Epithelial cell of proximal tubule (primary cell): Measurements from ENCODE around the gene MORN3. TPM values are rescaled to one million over a fixed set of nuclear protein-coding genes. Genes with fewer than 3 reads are reported as not detected.
"Not testable (repeated sequence)": the region's sequence is repeated elsewhere in the genome, so short reads cannot be mapped to it uniquely, and the experiment has no call there.

Experiments used
- DNase-seq: peaks from one replicate; pipeline ENCODE4 v3.0.0-alpha.2; 2011; ENCODE audit warnings: low read depth
- H3K4me3 ChIP-seq: 2 replicates; pipeline ENCODE4 v1.5.1; 2011; ENCODE audit warnings: low read depth, mild to moderate bottlenecking, low read length
- CTCF ChIP-seq: conservative IDR thresholded peaks from 2 replicates; pipeline ENCODE4 v1.5.1; 2012; ENCODE audit warnings: low read depth, mild to moderate bottlenecking, low read length
- total RNA-seq: library from RNA; depleted of rRNA; stranded (reverse); fragments of >200 nt; gene quantifications from 2 replicates; pipeline ENCODE4 v1.2.3, GENCODE V29; 2015

Gene MORN3
- total RNA-seq, 1 donor from 2014 or later: 0.81 TPM

DNA sequence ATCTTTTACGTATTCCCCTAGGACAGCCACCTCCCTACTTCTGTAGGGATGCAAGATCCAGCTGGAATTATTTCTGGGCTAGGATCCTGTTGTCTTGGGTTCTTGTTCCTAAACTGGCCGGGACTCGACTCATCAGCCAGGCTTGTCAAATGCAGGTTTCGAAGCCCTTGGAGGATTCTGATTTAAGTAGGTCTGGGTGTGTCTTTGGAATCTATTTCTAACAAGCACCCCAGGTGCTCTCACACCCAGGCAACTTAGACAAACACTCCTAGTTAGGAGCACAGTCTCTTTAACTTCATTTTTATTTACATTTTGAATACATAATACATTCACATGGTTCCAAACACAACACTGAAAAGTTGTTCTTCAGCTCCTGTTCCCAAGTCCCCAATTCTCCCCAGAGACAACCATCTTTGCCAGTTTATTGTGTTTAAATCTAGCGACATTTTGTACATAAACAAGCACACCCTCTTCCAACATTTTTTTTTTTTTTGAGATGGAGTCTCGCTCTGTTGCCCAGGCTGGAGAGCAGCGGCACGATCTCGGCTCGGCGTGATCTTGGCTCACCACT lies 20.9 kb downstream of the MORN3 start:
- DNase-seq: no peak
- no peak overlapping the region for H3K4me3 ChIP-seq
- TF ChIP-seq CTCF: no peak

DNA sequence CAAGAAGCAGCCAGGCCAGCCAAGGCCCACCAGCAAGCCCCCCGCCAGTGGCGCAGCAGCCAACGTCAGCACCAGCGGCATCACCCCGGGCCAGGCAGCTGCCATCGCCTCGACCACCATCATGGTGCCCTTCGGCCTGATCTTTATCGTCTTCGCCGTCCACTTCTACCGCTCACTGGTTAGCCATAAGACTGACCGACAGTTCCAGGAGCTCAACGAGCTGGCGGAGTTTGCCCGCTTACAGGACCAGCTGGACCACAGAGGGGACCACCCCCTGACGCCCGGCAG lies 28.2 kb downstream of the MORN3 start:
- TF ChIP-seq CTCF: no peak
- no peak for DNase-seq
- no peak overlapping the region for H3K4me3 ChIP-seq

DNA sequence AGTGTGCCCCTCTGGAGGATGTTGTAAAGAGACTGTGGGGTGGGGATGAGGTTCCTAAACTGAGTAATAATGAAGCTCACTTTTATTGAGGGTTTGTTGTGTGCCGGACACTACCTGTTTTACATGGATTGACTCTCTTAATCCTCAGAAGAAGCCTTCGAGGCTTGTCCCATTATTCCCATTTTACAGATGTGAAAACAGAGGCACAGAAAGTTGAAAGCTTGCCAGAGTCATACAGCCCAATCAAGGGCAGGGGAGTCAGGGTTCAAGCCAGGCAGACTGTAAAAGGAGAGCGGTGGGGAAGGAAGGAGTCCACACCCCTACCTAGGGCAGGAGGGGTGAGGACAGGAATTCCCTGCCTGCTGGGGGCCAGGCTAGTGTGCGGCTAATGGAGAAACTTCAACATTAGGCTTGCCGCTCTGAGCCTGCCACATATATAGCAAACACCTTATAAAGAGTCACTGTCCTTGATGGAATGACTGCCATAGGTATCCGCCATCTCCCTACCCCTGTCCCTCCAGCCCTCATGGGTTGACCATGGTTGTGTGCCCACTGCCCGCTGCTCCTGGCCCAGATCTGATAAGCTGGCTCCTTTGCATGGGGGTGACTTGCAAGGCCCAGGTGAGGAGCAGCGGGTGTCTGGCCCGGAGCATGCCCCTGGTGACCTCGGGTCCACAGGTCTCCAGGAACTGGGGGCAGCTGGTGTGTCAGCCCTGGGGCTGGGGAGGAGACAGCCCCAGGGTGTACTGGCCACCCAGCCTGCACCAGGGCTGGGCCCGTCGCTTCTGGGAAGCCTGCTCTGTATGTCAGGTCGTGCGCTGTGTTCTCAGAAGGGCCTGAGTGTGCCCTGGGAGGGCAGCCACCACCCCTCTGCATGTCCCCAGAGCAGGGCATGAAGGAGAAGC lies 30.9 kb downstream of the MORN3 start:
- TF ChIP-seq CTCF: no peak
- no peak overlapping the region for H3K4me3 ChIP-seq
- no peak for DNase-seq

DNA sequence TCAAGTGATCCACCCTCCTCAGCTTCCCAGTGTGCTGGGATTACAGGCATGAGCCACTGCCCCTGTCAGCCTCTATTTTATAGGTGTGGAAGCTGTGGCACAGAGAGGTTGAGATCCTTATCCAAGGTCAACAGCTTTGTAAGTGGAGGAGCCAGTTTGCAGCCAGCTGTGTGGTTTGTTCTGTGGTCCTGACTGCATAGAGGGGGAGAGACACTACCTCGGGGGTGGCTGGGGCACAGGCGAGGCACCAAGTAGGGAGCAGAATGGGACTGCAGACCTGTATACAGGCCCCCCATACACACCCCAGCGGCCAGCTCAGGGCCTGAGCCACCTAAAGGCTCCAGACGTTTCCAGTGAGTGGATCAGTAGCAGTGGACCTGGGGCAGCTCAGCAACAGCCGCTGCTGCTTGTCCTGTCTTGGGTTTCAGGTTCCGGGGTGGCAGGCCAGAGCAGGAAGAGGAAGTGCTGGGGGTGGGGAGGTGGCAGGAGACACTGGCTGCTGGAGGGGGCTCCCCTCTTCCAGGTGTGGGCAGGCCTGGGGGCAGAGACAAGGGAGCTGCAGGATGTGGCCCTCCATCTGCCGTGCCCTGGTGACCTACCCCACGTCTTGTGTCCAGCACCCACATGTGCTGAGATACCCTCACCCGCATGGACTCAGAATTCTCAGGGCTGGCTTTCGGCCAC lies 32.1 kb downstream of the MORN3 start:
- no peak overlapping the region for H3K4me3 ChIP-seq
- no peak for DNase-seq
- no peak for TF ChIP-seq CTCF

DNA sequence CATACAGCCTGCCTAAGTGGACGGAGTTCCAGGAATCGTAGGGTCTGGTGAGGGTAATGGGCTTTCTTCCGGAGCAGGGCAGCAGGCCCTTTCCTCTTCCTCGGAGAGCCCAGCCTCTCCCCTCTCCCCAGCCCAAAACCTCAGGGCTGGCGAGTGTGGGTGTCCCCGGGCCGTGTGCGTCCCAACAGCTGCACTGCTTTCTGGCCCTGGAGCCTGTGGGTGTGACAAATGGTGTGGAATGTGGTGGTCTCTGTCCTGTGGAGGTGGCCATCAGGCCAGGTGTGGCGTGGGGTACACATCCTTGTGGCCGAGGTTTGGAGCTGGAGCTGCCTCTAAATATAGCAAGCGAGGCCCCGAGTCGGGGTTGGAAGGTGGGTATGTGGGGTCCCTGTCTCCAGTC lies 34.6 kb downstream of the MORN3 start:
- TF ChIP-seq CTCF: no peak

GRCh38 chr12:121633833-121634196 lies 35.6 kb downstream of the MORN3 start:
- not testable (repeated sequence) for DNase-seq, H3K4me3 ChIP-seq

More for the DNA sequence above, 34.6 kb downstream of the MORN3 start:
- DNase-seq: no peak
- no peak overlapping the region for H3K4me3 ChIP-seq

DNA sequence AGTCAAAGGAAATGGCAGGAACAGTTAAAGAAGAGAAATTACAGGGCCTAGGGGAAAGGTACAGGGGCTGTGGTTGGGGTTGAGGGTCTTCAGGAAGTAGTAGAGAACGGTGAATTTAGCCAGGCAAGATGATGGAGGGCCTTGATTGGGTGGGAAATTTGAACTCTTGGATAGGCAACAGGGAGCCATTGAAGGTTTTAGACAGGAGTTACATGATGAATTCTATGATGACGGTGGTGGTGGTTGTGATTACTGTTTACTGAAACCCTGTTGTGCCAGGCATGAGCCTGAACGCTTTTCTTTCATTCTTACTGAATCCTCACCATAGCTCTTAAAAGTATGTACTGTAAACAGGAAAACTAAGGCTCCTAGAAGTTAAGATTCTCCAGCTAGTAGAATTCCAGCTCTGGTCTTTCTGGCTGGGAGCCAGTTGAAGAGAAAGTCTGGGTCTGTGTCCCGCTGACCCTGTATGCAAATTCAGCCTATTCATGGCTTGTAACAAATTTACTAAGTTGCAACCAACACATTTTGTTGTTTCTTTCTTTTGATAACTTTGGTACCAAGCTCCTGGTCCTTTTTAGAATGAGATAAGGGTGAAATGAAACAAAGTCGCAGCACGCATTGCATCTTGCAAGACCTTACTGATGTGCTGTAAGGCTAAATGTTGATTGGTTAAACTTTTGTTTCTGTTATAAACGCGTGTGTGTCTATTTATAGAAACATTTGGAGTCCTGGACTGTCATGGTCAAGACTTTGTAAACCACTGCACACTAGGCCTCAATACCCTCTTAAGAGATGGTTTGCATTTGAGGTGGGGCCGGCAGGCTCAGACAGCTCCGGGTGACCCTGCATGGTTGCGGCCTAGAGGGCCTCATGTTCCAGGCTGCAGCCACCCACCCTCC lies 37.1 kb downstream of the MORN3 start:
- no peak for DNase-seq
- H3K4me3 ChIP-seq: no peak overlapping the region
- no peak for TF ChIP-seq CTCF
